NK-92 (cell line): ENCODE measurements around the gene SLC35E1.

Experiments
- DNase-seq: peaks from one replicate; lab custom pipeline; 2025; ENCODE audit not compliant: unreplicated experiment; lab: John Stamatoyannopoulos, UW

The SLC35E1 gene

DNA sequence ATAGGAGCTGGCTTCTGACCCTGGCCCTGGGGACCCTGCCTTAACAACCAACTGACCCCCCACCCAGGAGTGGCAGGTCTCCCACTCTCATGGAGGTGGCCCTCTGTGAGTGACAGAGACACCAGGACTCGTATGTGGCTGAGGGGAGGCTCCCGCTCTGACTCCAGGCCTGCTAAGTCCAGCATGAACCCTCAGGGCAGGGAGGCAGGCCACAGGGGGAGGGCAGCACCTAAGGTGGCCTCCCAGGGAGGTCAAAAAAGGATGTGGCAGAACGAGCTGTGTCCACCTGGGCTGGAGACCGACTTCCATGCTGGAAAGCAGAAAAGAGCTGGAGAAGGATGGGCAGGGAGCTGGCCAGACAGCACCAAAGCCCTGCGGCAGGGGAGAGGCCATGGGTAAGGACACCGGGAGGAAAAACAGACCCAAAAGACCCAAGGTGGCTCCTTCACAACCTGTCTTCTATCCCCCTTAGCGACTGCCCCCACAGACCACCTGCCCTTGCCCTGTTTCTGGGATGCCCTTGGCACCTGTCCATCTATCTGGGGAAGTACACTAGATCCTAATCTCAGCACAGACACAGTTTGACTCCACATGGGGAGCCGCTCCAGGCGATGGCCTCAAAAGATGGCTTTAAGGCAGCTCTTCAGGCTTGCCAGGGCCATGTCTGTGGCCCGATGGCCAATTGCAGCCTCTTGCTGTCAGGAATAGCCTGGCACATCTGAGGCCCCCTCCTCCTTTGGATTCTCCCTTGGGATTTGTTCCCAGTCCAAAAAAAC, 10.5 kb upstream of the SLC35E1 start:
- DNase-seq, result no peak

DNA sequence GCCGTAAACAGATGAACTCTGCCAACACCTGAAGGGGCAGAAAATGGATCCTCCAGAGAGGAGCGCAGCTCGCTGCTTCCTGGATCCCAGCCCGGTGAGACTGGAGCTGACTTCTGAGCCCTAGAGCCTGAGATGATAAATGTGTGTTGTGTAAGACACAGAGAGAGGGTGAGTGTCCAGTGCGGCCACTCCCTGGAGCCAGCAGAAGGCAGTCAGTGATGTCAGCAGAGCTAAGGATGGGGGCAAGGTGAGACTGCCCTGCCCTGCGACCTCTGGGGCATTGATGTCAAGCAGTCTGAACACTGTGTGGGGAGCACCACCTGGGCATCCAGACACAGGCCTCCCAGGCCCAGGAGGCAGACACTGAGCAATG, 9.7 kb upstream of the SLC35E1 start:
- no peak for DNase-seq

DNA sequence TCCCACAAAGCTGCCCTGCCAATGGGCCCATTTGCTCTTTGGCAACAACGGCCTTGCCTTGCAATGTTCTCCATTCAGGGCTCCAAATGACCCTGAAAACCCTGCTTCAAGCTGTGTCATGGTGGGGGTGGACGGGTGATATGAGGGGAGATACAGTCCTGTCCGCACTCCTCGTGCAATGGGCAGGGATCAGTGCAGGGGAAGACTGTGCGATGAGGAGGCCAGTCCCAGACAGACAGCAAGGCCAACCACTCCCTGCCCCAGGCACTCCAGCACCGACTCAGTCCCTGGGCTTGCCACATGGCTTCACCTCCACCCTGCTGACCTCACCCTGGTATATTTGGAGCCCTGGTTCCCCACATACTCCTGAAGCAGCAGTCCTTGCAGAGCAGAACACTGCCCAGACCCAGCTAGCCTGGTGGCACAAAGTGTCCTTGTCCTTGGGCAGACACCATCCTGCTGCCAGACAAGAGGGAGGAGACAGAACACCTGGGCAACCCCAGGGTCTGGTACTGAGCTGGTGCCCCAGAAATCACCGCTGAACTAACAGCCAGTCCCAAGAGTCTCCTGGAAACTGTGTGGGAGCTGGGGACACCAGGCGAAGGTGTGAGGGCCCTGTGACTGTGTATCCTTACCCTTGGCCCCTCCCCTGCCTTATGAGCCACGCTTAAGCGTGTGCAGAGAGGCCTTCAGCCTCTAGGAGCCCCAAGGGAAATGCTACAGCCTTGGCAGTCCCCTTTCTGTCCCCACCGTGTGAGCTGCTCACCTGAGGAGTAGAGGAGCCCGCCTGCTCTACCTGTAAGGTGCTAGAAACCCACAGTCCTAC, 9.1 kb upstream of the SLC35E1 start:
- DNase-seq, result no peak

DNA sequence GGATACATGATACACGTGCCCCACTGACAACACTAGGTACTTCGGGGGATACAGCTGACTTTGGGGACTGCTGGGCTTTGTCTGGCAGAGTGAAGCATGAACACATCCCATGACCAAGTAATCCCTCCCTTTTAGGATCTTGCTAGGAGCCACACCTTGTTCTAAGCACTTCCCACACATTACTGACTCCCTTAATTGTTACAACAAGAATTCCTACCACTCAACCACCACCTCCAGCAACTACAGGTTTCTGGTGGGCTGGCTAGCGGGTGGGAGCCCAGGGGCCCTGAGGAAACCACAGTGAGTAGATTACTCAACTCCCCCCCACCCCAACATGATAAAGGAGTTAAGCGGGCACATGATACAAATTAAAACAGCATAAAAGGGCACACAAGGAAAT, 7.2 kb upstream of the SLC35E1 start:
- DNase-seq, result no peak

DNA sequence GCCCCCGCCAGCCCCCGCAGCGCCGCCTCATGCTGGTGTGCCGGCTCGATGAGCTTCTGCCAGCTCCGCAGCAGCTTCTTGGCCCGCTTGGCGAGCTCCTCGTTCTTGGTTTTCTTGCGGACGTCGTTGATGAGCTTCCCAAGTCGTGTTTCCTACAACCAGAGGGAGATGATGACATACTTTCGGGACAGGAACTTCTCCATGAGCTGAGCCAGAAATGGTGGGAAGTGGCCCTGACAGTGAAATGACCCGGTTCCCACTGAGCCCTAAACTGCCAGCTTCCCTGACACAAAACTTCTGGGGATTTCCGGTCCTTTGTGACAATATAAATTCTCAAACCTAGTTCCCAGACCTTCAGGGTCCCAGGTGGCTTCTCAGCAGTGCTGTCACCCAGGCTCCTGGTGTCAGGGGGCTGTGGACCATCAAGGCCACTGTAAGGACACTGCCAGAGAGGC, 5.3 kb upstream of the SLC35E1 start:
- DNase-seq, result no peak

GRCh38 chr19:16576690-16577530, 4.7 kb upstream of the SLC35E1 start:
- no peak for DNase-seq

DNA sequence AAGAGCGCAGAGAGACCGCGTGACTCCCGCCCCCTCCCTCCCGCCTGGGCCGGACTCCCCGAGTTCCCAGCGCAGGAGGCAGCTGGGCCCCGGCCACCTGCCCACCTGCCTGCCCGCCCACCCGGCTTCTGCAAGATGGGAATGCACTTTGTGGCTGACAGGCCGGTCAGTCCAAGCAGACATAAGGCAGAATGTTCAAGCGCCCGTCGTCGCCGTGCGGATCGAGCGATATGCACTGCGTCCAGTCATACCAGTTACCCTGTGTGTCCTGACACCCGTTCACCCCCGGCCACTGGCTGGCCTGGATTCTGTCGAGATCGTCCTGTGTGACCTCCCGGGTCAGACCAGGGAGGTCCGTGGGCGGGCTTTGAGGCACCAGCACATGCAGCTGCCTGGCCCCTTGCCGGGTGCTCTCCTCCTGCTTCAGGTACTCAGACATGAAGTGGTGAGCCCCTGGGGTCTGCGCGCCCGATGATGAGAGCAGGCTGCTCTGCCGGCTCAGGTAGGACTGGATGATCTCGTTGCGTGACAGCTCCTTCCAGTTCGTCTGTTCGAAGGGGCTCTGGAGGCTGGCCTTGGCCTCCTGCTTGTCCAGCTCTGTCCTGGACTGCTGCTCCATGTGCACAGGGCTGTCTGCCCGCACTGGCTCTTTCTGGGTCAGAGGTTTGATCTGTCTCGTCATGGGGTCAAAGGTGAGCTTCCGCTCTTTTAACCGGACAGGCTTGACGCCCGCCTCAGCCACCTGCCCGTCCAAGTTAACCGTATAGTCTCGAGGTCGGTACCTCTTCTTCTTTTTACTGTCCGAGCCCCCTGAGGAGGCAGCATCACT, 3.9 kb upstream of the SLC35E1 start:
- no peak for DNase-seq

- DNase-seq, result no peak
Measured at GRCh38 chr19:16575282-16575681, 3.1 kb upstream of the SLC35E1 start.

GRCh38 chr19:16573925-16574324, 1.7 kb upstream of the SLC35E1 start:
- no peak for DNase-seq

DNA sequence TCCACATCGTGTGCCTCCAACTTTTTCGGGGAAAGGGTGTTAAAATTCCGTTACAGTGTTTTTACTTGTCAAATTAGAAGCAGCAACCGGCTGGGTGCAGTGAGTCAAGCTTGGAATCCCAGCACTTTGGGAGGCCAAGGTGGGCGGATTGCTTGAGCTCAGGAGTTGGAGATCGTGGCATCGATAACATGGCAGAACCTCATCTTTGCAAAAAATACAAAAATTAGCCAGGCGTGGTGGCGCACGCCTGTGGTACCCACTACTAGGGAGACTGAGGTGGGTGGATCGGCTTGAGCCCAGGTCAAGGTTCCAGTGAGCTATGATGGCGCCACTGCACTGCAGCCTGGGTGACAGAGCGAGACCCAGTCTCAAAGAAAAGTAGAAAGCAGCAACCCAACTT, 1.1 kb upstream of the SLC35E1 start:
- DNase-seq, result no peak

GRCh38 chr19:16571822-16572331, 338 bp downstream of the SLC35E1 start:
- no peak for DNase-seq

GRCh38 chr19:16571283-16571682, 932 bp downstream of the SLC35E1 start:
- DNase-seq, result no peak

- DNase-seq, result no peak
Measured at GRCh38 chr19:16569609-16570320, 2.5 kb downstream of the SLC35E1 start.

DNA sequence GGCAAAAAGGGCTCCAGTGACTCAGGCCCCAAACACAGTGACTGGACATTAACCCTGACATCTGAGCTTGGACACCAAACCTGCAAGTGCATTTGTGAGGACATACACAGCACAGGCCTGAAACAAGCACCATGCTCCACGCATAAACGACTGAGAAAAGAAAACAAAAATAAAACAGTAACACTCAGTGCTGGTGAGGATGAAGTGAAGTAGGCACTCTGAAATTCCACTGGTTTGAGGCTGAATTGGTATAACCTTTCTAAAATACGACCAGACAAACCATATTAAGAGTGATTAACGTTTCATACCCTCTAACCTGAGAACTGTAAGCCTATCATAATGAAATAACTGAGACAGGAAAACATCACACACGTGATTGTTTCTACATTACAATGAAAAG, 5.5 kb downstream of the SLC35E1 start:
- DNase-seq, result no peak

GRCh38 chr19:16566161-16566560, 6.1 kb downstream of the SLC35E1 start:
- DNase-seq, result no peak

DNA sequence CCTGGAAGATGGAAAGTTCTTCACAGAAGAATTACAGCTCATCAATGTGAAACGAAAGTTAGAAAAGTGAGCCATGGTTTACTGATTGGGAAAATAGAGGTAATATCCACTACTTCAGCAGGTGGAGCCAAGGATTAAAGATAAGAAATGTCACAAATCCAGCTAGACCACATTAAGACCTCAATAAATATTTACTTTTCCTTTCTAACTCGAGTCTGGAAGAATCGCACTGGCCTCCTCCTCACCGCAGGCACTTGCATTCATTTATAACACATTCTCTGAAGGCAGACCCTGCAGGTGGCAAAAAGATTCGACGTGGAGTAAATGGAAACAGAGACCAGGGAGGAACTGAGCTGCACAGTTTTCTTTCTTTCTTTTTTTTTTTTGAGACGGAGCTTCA, 7.4 kb downstream of the SLC35E1 start:
- no peak for DNase-seq

DNA sequence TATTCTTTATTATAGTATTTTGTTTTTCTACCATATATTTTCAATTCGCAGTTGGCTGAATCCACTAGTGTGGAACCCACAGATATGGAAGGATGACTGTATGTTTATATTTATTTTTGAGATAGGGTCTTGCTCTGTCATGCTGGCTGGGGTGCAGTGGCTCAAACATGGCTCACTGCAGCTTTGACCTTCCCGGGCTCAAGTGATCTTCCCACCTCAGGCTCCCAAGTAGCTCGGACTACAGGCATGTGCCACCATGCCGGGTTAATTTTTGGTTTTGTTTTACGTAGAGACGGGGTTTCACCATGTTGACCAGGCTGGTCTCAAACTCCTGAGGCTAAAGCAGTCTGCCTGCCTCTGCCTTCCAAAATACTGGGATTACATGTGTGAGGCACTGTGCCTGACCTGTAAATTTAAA, 9.6 kb downstream of the SLC35E1 start:
- no peak for DNase-seq

DNA sequence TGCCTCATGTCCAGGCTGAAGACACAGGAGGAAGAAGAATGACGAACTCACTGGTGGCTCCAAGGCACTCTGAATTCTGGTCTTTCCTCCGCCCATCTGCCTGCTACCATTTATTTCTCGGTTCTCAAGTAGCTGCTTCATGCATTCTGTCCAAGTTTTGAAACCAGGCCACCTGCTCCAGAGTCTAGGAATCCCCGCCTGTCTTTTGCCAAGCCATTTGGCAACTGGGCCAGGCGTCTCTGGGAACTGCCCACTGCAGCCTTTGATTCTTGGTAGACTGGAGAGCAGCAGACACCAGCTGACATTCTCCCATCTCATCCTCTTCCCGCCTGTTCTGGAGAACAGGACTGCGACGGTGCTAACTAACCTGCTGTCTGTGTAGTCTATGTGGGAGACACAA, 10.8 kb downstream of the SLC35E1 start:
- DNase-seq, result no peak

DNA sequence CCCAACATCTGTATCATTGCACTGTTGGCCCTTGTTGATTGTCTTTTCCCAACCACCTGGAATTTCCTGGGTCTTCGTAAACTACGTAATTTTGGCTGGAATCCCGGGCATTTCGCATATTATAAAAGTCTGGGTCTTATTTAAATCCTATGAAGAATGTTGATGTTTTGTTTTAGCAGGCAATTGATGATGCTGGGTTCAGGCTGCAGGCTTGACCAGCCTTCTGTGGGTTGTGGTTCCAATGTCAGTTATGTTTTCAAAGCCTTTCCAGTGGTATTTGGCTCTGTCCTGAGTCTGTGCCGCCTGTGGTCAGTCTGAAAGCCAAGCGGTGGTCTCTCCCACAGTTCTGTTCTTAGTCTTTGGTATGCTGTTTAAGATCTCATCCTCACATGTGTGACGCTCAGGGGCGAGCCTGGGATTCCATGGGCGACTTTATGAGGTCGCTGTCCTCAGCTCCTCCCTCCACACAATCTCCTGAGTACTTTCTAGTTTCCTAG, 12.4 kb downstream of the SLC35E1 start:
- DNase-seq, result no peak

DNA sequence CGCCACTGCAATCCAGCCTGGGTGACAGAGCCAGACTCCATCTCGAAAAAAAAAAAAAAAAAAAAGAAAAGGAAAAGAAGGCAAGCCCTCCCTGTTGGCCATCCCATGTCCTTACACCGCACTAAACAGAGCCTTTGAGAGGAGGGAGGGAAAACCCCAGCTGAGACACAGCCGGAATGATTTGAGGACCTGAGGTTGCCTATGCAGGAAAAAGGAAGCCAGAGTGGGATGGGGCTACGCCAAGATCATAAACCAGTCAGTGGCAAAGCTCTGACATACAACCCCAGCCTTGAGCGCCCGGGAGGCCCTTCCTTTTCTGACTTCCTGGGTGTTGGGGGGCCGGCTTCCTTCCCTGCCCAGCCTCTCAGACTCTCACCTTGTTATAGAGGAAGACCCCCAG, 17.4 kb downstream of the SLC35E1 start:
- no peak for DNase-seq
